Endothelial cell of umbilical vein (primary cell): ENCODE measurements around the gene ADAM19. TPM values are rescaled to one million over a fixed set of nuclear protein-coding genes. Genes with fewer than 3 reads are reported as not detected.

Source experiments
- BruUV-seq: library from RNA; stranded (reverse); fragments of 400-500 nt; replicated peaks from 2 replicates; lab custom pipeline; 2021; lab: Mats Ljungman, UMichigan
- CTCF ChIA-PET: fragments of 300-600, 350-600 bp; sonication (Branson Sonifier 250); formaldehyde crosslinking; loops from one replicate; lab custom pipeline; 2021; ENCODE audit warnings: antibody characterized with exemption, inconsistent platforms; lab: Charles Lee
- POLR2A ChIA-PET: fragments of 300-600, 350-600 bp; sonication (Branson Sonifier 250); formaldehyde crosslinking; loops from one replicate; lab custom pipeline; 2021; ENCODE audit warnings: antibody characterized with exemption, inconsistent platforms; lab: Charles Lee
- DNase-seq: peaks from one replicate; pipeline ENCODE4 v3.0.0-alpha.2; 2011; ENCODE audit warnings: low read depth, low spot score
- FAIRE-seq: peaks from 2 replicates; lab custom pipeline; 2011; peaks lifted over from hg19 to GRCh38; lab: Jason Lieb, UNC
- H2AFZ ChIP-seq: 2 replicates; pipeline ENCODE4 v1.6.0; 2012; ENCODE audit warnings: low read depth, low read length, control low read depth, inconsistent platforms
- H3K27ac ChIP-seq: 2 replicates; pipeline ENCODE4 v1.5.1; 2011; ENCODE audit warnings: low read depth, mild to moderate bottlenecking, control low read depth, low read length, moderate library complexity; ENCODE audit not compliant: insufficient read depth
- H3K27me3 ChIP-seq, 2 experiments: 2 replicates each; pipeline versions ENCODE4 v1.6.0 to v1.6.1; 2011; ENCODE audit warnings: low read length in 2 of 2, mixed read lengths in 1 of 2; ENCODE audit not compliant: control insufficient read depth in 2 of 2, insufficient read depth in 2 of 2
- H3K36me3 ChIP-seq, 2 experiments: 2 replicates in 1 of 2; 3 replicates in 1 of 2; pipeline ENCODE4 v1.5.1; 2011; ENCODE audit warnings: low read length in 2 of 2, mild to moderate bottlenecking in 1 of 2, moderate library complexity in 1 of 2; ENCODE audit not compliant: control insufficient read depth in 2 of 2, insufficient read depth in 2 of 2; ENCODE audit errors: extremely low read depth in 1 of 2
- H3K4me1 ChIP-seq: 3 replicates; pipeline ENCODE4 v1.5.1; 2011; ENCODE audit warnings: mild to moderate bottlenecking, low read length; ENCODE audit not compliant: control insufficient read depth, insufficient read depth; ENCODE audit errors: extremely low read depth
- H3K4me2 ChIP-seq: 2 replicates; pipeline ENCODE4 v1.6.1; 2011; ENCODE audit warnings: low read length, control low read depth, mixed read lengths; ENCODE audit not compliant: insufficient read depth
- H3K4me3 ChIP-seq, 3 experiments: fragments of 200-600 bp in 1 of 3; sonication (generic), shearing (Covaris generic) in 1 of 3; replicated peaks in 1 of 3; 2 replicates each; pipeline ENCODE4 v1.5.1; 2011 to 2016; ENCODE audit warnings: control low read depth in 3 of 3, low read length in 3 of 3, mild to moderate bottlenecking in 2 of 3, inconsistent platforms in 1 of 3, low read depth in 1 of 3, moderate library complexity in 1 of 3; ENCODE audit not compliant: insufficient read depth in 1 of 3
- H3K79me2 ChIP-seq: 2 replicates; pipeline ENCODE4 v1.6.0; 2012; ENCODE audit warnings: low read length, inconsistent platforms; ENCODE audit not compliant: control insufficient read depth, insufficient read depth
- H3K9ac ChIP-seq: replicated peaks from 2 replicates; pipeline ENCODE3; 2011; ENCODE audit warnings: low read length, control low read depth; ENCODE audit not compliant: insufficient read depth; ENCODE audit errors: extremely low read depth
- H3K9me1 ChIP-seq: replicated peaks from 3 replicates; pipeline ENCODE4 v1.6.0; 2011; ENCODE audit warnings: mild to moderate bottlenecking, low read length; ENCODE audit not compliant: control insufficient read depth, insufficient read depth; ENCODE audit errors: extremely low read depth
- H3K9me3 ChIP-seq: replicated peaks from 2 replicates; pipeline ENCODE4 v1.5.1; 2012; ENCODE audit warnings: low read length, inconsistent platforms; ENCODE audit not compliant: control insufficient read depth, insufficient read depth
- H4K20me1 ChIP-seq: replicated peaks from 2 replicates; pipeline ENCODE3; 2011; ENCODE audit warnings: mild to moderate bottlenecking, low read length; ENCODE audit not compliant: control insufficient read depth, insufficient read depth; ENCODE audit errors: extremely low read depth
- EZH2 ChIP-seq: IDR thresholded peaks from 2 replicates; pipeline ENCODE4 v1.6.1; 2012; ENCODE audit warnings: borderline replicate concordance, low read depth, mild to moderate bottlenecking, moderate library complexity, low read length, inconsistent platforms; ENCODE audit not compliant: severe bottlenecking
- FOS ChIP-seq: IDR thresholded peaks from 2 replicates; pipeline ENCODE4 v1.6.1; 2011; ENCODE audit warnings: mild to moderate bottlenecking, low read length, moderate library complexity, borderline replicate concordance; ENCODE audit not compliant: insufficient read depth
- GATA2 ChIP-seq: IDR thresholded peaks from 2 replicates; pipeline ENCODE4 v1.7.0; 2011; ENCODE audit warnings: low read depth, mild to moderate bottlenecking, moderate library complexity, mixed read lengths, low read length; ENCODE audit not compliant: insufficient read length, insufficient read depth
- JUN ChIP-seq: IDR thresholded peaks from 2 replicates; pipeline ENCODE4 v1.6.1; 2011; ENCODE audit warnings: borderline replicate concordance, low read depth; ENCODE audit not compliant: insufficient read length, insufficient read depth
- MAX ChIP-seq: IDR thresholded peaks from 2 replicates; pipeline ENCODE4 v1.6.1; 2011; ENCODE audit not compliant: insufficient read depth, insufficient read length
- MYC ChIP-seq: IDR thresholded peaks from one replicate; pipeline ENCODE4 v1.6.1; 2011; ENCODE audit warnings: mild to moderate bottlenecking, low read depth, low read length
- POLR2A ChIP-seq: IDR thresholded peaks from 2 replicates; pipeline ENCODE4 v1.6.1; 2012; ENCODE audit warnings: low read depth, mild to moderate bottlenecking, control low read depth, low read length
- POLR2AphosphoS5 ChIP-seq: IDR thresholded peaks from 2 replicates; pipeline ENCODE4 v1.6.1; 2012; ENCODE audit warnings: low read depth, mild to moderate bottlenecking, control low read depth, low read length, moderate library complexity; ENCODE audit not compliant: insufficient read depth
- dilution Hi-C: fragments of 300-500 bp; cut with MboI; formaldehyde crosslinking; loops from one replicate; pipeline ENCODE4 v1.15.0; 2019; ENCODE audit warnings: low sequenced_read_pairs; ENCODE audit not compliant: extremely low pct_ligation_motif_present
- intact Hi-C: fragments of 100-400 bp; cut with micrococcal nuclease; formaldehyde crosslinking; loops from one replicate; pipeline ENCODE4 v1.10.0; 2022
- polyA plus RNA-seq, 4 experiments: library from polyadenylated mRNA; depleted of rRNA in 3 of 4; stranded (reverse) in 3 of 4; unstranded in 1 of 4; fragments of >200 nt; gene quantifications; 2 replicates each; pipeline versions ENCODE4 v1.2.1 to v1.2.3, GENCODE V29; 2011 to 2012; ENCODE audit warnings: missing spikeins in 1 of 4
- total RNA-seq: library from RNA; stranded (reverse); gene quantifications from 2 replicates; pipeline ENCODE4 v1.2.3, GENCODE V29; 2021
- TF ChIP-seq, protein P1 (sequence below), 2 donors: IDR thresholded peaks; 1 replicate in 1 of 2; 2 replicates in 1 of 2; pipeline ENCODE4 v1.5.1; 2011; ENCODE audit warnings: low read length in 2 of 2, mild to moderate bottlenecking in 2 of 2, moderate library complexity in 2 of 2, control low read depth in 1 of 2, inconsistent platforms in 1 of 2, low read depth in 1 of 2; ENCODE audit not compliant: insufficient read depth in 1 of 2; ENCODE audit errors: extremely low read depth in 1 of 2

Gene ADAM19
- total and polyA plus RNA-seq, 2 donors (not counting 3 experiments of a cell fraction or from before 2014, with no cell fraction given) = 10.0 to 22.6 TPM

- Histone ChIP-seq H3K27me3 (no peaks in the 10 kb centered on the region), H3K4me1 (peaks cover 42% of the 10 kb centered on the region), H3K4me2 (no peak overlapping the region), H3K36me3 (peaks cover 0 to 3% of the 10 kb centered on the region in 2 experiments), H3K4me3 (no peak overlapping the region), H3K9ac (no peak overlapping the region), H3K79me2 (no peaks in the 10 kb centered on the region), H4K20me1 (no peaks in the 10 kb centered on the region), H3K9me3 (no peaks in the 10 kb centered on the region), H3K27ac (peak overlapping the region; percentile 83), H3K9me1 (no peaks in the 10 kb centered on the region), H2AFZ (no peak overlapping the region)
- dilution Hi-C loops = no loop called here
- TF ChIP-seq MAX = no peak
- TF ChIP-seq EZH2 = no peak
- TF ChIP-seq MYC = no peak
- TF ChIP-seq JUN = no peak
- TF ChIP-seq GATA2 = no peak
- TF ChIP-seq, protein P1, sequence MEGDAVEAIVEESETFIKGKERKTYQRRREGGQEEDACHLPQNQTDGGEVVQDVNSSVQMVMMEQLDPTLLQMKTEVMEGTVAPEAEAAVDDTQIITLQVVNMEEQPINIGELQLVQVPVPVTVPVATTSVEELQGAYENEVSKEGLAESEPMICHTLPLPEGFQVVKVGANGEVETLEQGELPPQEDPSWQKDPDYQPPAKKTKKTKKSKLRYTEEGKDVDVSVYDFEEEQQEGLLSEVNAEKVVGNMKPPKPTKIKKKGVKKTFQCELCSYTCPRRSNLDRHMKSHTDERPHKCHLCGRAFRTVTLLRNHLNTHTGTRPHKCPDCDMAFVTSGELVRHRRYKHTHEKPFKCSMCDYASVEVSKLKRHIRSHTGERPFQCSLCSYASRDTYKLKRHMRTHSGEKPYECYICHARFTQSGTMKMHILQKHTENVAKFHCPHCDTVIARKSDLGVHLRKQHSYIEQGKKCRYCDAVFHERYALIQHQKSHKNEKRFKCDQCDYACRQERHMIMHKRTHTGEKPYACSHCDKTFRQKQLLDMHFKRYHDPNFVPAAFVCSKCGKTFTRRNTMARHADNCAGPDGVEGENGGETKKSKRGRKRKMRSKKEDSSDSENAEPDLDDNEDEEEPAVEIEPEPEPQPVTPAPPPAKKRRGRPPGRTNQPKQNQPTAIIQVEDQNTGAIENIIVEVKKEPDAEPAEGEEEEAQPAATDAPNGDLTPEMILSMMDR (IDR thresholded peaks at IDR 0.05; ENCODE audit: extremely low read depth in 1 of 2, insufficient read depth in 1 of 2, low read depth in 1 of 2, low read length in 2 of 2) = no peak
- no peak for TF ChIP-seq POLR2AphosphoS5
- TF ChIP-seq POLR2A = no peak
- TF ChIP-seq FOS = no peak
- CTCF ChIA-PET = no interaction called here
- DNase-seq (no peak), FAIRE-seq (no peak)
- POLR2A ChIA-PET = no interaction called here
- BruUV-seq = no TSS peak
- intact Hi-C loops = loop anchor here (1.0 to 5.0 kb wide), 4 partner anchors 54 to 162 kb away; partner anchors contain the start of genes C5orf52 and SOX30
Measured at GRCh38 chr5:157510682-157511081, 64.9 kb downstream of the ADAM19 start.
